HEK293 (cell line): ENCODE data around the gene BABAM1.

Source experiments
- GLIS1 ChIP-seq: fragments of 450-650 bp; formaldehyde crosslinking; IDR thresholded peaks from 2 replicates; pipeline ENCODE4 v1.5.1; 2016; ENCODE audit warnings: missing biosample characterization, missing genetic modification characterization
- PATZ1 ChIP-seq: fragments of 450-650 bp; formaldehyde crosslinking; IDR thresholded peaks from 2 replicates; pipeline ENCODE4 v1.5.1; 2016; ENCODE audit warnings: missing biosample characterization, missing genetic modification characterization
- YY2 ChIP-seq: fragments of 450-650 bp; formaldehyde crosslinking; IDR thresholded peaks from 2 replicates; pipeline ENCODE4 v1.5.1; 2016; ENCODE audit warnings: missing biosample characterization, missing genetic modification characterization
- ZBTB26 ChIP-seq: fragments of 450-650 bp; formaldehyde crosslinking; optimal IDR thresholded peaks from 2 replicates; pipeline ENCODE3; 2016; ENCODE audit warnings: missing biosample characterization, mild to moderate bottlenecking, missing genetic modification characterization
- ZBTB8A ChIP-seq: fragments of 450-650 bp; formaldehyde crosslinking; IDR thresholded peaks from 2 replicates; pipeline ENCODE4 v1.5.1; 2016; ENCODE audit warnings: missing biosample characterization, missing genetic modification characterization
- ZNF157 ChIP-seq: fragments of 450-650 bp; formaldehyde crosslinking; IDR thresholded peaks from 2 replicates; pipeline ENCODE4 v1.5.1; 2016; ENCODE audit warnings: missing biosample characterization, missing genetic modification characterization
- ZNF169 ChIP-seq: fragments of 450-650 bp; formaldehyde crosslinking; IDR thresholded peaks from 2 replicates; pipeline ENCODE4 v1.5.1; 2016; ENCODE audit warnings: missing biosample characterization, missing genetic modification characterization
- ZNF292 ChIP-seq: fragments of 450-650 bp; formaldehyde crosslinking; IDR thresholded peaks from 2 replicates; pipeline ENCODE4 v1.5.1; 2016; ENCODE audit warnings: low read depth, missing biosample characterization, missing genetic modification characterization, borderline replicate concordance
- ZNF394 ChIP-seq: fragments of 450-650 bp; formaldehyde crosslinking; IDR thresholded peaks from 2 replicates; pipeline ENCODE4 v1.5.1; 2016; ENCODE audit warnings: missing biosample characterization, missing genetic modification characterization, mild to moderate bottlenecking, moderate library complexity, borderline replicate concordance
- ZNF473 ChIP-seq: fragments of 450-650 bp; formaldehyde crosslinking; IDR thresholded peaks from 2 replicates; pipeline ENCODE4 v1.5.1; 2017; ENCODE audit warnings: missing biosample characterization, missing genetic modification characterization
- ZNF514 ChIP-seq: fragments of 450-650 bp; formaldehyde crosslinking; IDR thresholded peaks from 2 replicates; pipeline ENCODE4 v1.5.1; 2016; ENCODE audit warnings: missing biosample characterization, missing genetic modification characterization
- ZNF521 ChIP-seq: fragments of 450-650 bp; formaldehyde crosslinking; IDR thresholded peaks from 2 replicates; pipeline ENCODE4 v1.5.1; 2017; ENCODE audit warnings: missing biosample characterization, mild to moderate bottlenecking, missing genetic modification characterization
- ZNF530 ChIP-seq: fragments of 450-650 bp; formaldehyde crosslinking; IDR thresholded peaks from 2 replicates; pipeline ENCODE4 v1.5.1; 2016; ENCODE audit warnings: low read depth, missing biosample characterization, missing genetic modification characterization
- ZNF549 ChIP-seq: fragments of 450-650 bp; IDR thresholded peaks from 2 replicates; pipeline ENCODE4 v1.5.1; 2018; ENCODE audit warnings: missing biosample characterization, missing genetic modification characterization, mild to moderate bottlenecking, inconsistent platforms, moderate library complexity
- ZNF560 ChIP-seq: fragments of 450-650 bp; formaldehyde crosslinking; IDR thresholded peaks from 2 replicates; pipeline ENCODE4 v1.5.1; 2017; ENCODE audit warnings: missing biosample characterization, missing genetic modification characterization, borderline replicate concordance
- ZNF585B ChIP-seq: fragments of 450-650 bp; formaldehyde crosslinking; IDR thresholded peaks from 2 replicates; pipeline ENCODE4 v1.5.1; 2016; ENCODE audit warnings: missing biosample characterization, missing genetic modification characterization
- ZNF707 ChIP-seq: fragments of 450-650 bp; formaldehyde crosslinking; IDR thresholded peaks from 2 replicates; pipeline ENCODE4 v1.5.1; 2016; ENCODE audit warnings: missing biosample characterization, missing genetic modification characterization
- ZNF747 ChIP-seq: fragments of 450-650 bp; formaldehyde crosslinking; IDR thresholded peaks from 2 replicates; pipeline ENCODE4 v1.5.1; 2016; ENCODE audit warnings: missing biosample characterization, missing genetic modification characterization
- ZNF785 ChIP-seq: fragments of 450-650 bp; formaldehyde crosslinking; IDR thresholded peaks from 2 replicates; pipeline ENCODE4 v1.5.1; 2016; ENCODE audit warnings: missing biosample characterization, missing genetic modification characterization
- ZSCAN18 ChIP-seq: fragments of 450-650 bp; formaldehyde crosslinking; IDR thresholded peaks from 2 replicates; pipeline ENCODE4 v1.5.1; 2016; ENCODE audit warnings: missing biosample characterization, missing genetic modification characterization
- ZSCAN30 ChIP-seq: fragments of 450-650 bp; IDR thresholded peaks from 2 replicates; pipeline ENCODE4 v1.5.1; 2018; ENCODE audit warnings: missing biosample characterization, mild to moderate bottlenecking, missing genetic modification characterization, moderate library complexity
- ZSCAN5A ChIP-seq: fragments of 450-650 bp; formaldehyde crosslinking; IDR thresholded peaks from 2 replicates; pipeline ENCODE4 v1.5.1; 2016; ENCODE audit warnings: missing biosample characterization, missing genetic modification characterization
- TF ChIP-seq, protein P1 (sequence below): fragments of 450-650 bp; formaldehyde crosslinking; IDR thresholded peaks from 2 replicates; pipeline ENCODE4 v1.5.1; 2016; ENCODE audit warnings: missing biosample characterization, missing genetic modification characterization, borderline replicate concordance
- TF ChIP-seq, protein P2 (sequence below): fragments of 450-650 bp; formaldehyde crosslinking; IDR thresholded peaks from 2 replicates; pipeline ENCODE4 v1.5.1; 2017; ENCODE audit warnings: missing biosample characterization, missing genetic modification characterization

The BABAM1 gene

GRCh38 chr19:17244618-17245534 lies 22.4 kb upstream of the BABAM1 start (continued):
- TF ChIP-seq PATZ1 (tag by site-specific recombination) (peak; percentile 73), ZNF394 (tag by site-specific recombination) (0 out of 2 replicates have a peak, but pooled peaks have one; percentile 12), ZNF473 (tag by site-specific recombination) (no peak), ZNF560 (no peak), ZNF707 (tag by site-specific recombination) (no peak), ZNF549 (tag by site-specific recombination) (no peak), ZNF747 (tag by site-specific recombination) (no peak), ZBTB26 (tag by site-specific recombination) (peak; percentile 71), GLIS1 (tag by site-specific recombination) (no peak), ZSCAN5A (no peak), ZNF157 (tag by site-specific recombination) (no peak), ZNF292 (tag by site-specific recombination) (no peak), ZSCAN30 (tag by site-specific recombination) (0 out of 2 replicates have a peak, but pooled peaks have one; percentile 28), ZNF785 (no peak), ZBTB8A (tag by site-specific recombination) (no peak), ZNF521 (tag by site-specific recombination) (no peak), ZNF585B (tag by site-specific recombination) (no peak), ZNF530 (tag by site-specific recombination) (no peak), ZNF514 (tag by site-specific recombination) (no peak), ZNF169 (tag by site-specific recombination) (no peak), YY2 (tag by site-specific recombination) (no peak), ZSCAN18 (tag by site-specific recombination) (no peak)
- TF ChIP-seq, protein P1, sequence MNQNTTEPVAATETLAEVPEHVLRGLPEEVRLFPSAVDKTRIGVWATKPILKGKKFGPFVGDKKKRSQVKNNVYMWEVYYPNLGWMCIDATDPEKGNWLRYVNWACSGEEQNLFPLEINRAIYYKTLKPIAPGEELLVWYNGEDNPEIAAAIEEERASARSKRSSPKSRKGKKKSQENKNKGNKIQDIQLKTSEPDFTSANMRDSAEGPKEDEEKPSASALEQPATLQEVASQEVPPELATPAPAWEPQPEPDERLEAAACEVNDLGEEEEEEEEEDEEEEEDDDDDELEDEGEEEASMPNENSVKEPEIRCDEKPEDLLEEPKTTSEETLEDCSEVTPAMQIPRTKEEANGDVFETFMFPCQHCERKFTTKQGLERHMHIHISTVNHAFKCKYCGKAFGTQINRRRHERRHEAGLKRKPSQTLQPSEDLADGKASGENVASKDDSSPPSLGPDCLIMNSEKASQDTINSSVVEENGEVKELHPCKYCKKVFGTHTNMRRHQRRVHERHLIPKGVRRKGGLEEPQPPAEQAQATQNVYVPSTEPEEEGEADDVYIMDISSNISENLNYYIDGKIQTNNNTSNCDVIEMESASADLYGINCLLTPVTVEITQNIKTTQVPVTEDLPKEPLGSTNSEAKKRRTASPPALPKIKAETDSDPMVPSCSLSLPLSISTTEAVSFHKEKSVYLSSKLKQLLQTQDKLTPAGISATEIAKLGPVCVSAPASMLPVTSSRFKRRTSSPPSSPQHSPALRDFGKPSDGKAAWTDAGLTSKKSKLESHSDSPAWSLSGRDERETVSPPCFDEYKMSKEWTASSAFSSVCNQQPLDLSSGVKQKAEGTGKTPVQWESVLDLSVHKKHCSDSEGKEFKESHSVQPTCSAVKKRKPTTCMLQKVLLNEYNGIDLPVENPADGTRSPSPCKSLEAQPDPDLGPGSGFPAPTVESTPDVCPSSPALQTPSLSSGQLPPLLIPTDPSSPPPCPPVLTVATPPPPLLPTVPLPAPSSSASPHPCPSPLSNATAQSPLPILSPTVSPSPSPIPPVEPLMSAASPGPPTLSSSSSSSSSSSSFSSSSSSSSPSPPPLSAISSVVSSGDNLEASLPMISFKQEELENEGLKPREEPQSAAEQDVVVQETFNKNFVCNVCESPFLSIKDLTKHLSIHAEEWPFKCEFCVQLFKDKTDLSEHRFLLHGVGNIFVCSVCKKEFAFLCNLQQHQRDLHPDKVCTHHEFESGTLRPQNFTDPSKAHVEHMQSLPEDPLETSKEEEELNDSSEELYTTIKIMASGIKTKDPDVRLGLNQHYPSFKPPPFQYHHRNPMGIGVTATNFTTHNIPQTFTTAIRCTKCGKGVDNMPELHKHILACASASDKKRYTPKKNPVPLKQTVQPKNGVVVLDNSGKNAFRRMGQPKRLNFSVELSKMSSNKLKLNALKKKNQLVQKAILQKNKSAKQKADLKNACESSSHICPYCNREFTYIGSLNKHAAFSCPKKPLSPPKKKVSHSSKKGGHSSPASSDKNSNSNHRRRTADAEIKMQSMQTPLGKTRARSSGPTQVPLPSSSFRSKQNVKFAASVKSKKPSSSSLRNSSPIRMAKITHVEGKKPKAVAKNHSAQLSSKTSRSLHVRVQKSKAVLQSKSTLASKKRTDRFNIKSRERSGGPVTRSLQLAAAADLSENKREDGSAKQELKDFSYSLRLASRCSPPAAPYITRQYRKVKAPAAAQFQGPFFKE (tag by site-specific recombination), result no peak
- TF ChIP-seq, protein P2, sequence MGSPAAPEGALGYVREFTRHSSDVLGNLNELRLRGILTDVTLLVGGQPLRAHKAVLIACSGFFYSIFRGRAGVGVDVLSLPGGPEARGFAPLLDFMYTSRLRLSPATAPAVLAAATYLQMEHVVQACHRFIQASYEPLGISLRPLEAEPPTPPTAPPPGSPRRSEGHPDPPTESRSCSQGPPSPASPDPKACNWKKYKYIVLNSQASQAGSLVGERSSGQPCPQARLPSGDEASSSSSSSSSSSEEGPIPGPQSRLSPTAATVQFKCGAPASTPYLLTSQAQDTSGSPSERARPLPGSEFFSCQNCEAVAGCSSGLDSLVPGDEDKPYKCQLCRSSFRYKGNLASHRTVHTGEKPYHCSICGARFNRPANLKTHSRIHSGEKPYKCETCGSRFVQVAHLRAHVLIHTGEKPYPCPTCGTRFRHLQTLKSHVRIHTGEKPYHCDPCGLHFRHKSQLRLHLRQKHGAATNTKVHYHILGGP (tag by site-specific recombination), result no peak
